ENCODE measurements around the gene SET.

SET gene

DNA sequence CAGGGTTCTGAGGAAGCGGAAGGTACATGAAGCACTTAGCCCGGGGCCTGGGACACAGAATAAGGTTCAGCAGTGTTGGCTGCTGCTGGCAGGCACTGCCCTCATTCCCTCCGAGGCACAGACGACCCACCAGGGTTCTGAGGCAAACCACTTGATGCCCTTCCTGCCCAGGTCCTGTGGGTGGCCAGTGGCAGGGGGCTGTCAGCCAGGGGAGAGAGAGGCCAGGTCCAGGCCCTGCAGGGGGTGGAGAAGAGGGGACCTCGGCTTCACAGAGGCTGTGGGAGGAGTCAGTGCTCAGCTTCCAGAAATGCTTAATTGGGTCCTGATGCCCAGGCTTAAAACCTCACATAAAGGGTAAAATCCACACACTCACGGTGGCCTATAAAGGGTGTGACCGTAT, 39.3 kb downstream of the SET start:
- H3K27me3 ChIP-seq (replicated peaks; ENCODE audit: control insufficient read depth, insufficient read depth, low read length), result no peaks in the 10 kb centered on the region

DNA sequence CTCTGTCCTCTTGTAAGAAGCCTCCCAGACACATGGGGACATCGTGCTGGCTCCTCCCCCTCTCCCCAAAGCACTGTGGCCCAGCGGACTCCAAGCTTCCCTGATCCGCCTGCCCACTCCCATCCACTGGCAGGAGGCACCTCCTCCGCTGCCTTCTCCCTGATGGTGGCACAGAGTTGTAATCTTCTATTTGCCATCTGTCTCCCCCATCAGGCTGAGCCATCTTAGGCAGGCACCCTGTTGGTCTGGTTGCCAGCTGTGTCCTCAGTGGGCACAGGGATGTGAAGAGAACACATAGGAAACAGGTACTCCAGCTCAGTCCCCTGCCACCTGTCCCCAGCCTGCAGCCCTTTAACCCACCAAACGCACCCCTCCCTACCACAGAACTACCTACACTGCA, 40.3 kb downstream of the SET start:
- no peak for DNase-seq (ENCODE audit: extremely low read depth, insufficient read length)
- Histone ChIP-seq H3K4me3 (replicated peaks; ENCODE audit: low read depth, low read length) (no peak overlapping the region), H3K36me3 (ENCODE audit: control insufficient read depth, insufficient read depth, low read length) (peaks cover 3% of the 10 kb centered on the region), H3K27me3 (replicated peaks; ENCODE audit: control insufficient read depth, insufficient read depth, low read length) (no peaks in the 10 kb centered on the region)
- TF ChIP-seq, protein P1, sequence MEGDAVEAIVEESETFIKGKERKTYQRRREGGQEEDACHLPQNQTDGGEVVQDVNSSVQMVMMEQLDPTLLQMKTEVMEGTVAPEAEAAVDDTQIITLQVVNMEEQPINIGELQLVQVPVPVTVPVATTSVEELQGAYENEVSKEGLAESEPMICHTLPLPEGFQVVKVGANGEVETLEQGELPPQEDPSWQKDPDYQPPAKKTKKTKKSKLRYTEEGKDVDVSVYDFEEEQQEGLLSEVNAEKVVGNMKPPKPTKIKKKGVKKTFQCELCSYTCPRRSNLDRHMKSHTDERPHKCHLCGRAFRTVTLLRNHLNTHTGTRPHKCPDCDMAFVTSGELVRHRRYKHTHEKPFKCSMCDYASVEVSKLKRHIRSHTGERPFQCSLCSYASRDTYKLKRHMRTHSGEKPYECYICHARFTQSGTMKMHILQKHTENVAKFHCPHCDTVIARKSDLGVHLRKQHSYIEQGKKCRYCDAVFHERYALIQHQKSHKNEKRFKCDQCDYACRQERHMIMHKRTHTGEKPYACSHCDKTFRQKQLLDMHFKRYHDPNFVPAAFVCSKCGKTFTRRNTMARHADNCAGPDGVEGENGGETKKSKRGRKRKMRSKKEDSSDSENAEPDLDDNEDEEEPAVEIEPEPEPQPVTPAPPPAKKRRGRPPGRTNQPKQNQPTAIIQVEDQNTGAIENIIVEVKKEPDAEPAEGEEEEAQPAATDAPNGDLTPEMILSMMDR (IDR thresholded peaks at IDR 0.05; ENCODE audit: insufficient read depth, low read length, poor library complexity, severe bottlenecking), result no peak

More for the DNA sequence above, 39.3 kb downstream of the SET start:
- H3K4me3 ChIP-seq (replicated peaks; ENCODE audit: low read depth, low read length), result no peak overlapping the region
- H3K36me3 ChIP-seq (ENCODE audit: control insufficient read depth, insufficient read depth, low read length), result peaks cover 3% of the 10 kb centered on the region
- TF ChIP-seq, protein P1 (IDR thresholded peaks at IDR 0.05; ENCODE audit: insufficient read depth, low read length, poor library complexity, severe bottlenecking), result no peak
- DNase-seq (ENCODE audit: extremely low read depth, insufficient read length), result no peak

DNA sequence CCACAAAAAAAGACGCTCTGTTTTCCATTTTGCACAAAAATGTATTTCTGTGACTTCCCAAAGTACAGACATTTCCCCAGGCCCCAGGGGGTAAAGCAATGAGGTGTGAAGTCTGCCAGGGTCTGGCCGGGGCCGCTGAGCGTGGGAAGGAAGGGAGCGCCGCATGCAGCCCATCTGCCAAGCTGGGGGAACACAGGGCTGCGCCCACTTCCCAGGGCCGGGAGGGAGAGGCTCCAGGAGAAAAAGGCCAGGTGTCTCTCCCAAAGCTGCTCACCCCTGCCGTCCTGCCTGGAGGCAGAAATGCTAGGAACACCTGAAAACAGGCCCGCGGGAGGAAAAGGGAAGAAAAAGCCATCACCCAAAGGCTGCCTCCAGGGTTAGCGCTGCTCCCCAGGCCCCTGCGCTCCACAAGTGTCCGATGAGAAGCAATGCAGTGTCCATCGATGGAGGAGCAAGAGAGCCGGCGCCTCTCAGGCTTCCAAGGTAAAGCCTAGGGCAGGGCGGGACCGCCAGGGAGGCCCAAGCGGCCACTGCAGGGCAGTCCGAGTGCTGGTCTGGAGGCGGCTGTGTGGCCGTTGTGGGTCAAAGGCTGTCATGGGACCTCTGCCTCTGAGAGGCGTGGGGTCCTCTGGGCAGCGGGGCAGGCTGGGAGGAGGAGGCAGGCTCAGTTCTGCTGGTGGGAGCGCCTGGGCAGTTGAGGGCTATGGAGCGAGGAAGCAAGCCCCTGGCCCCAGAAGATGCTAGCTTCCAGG, 40.9 kb downstream of the SET start:
- TF ChIP-seq, protein P1 (IDR thresholded peaks at IDR 0.05; ENCODE audit: insufficient read depth, low read length, poor library complexity, severe bottlenecking), result no peak
- Histone ChIP-seq H3K4me3 (replicated peaks; ENCODE audit: low read depth, low read length) (no peak overlapping the region), H3K27me3 (replicated peaks; ENCODE audit: control insufficient read depth, insufficient read depth, low read length) (no peaks in the 10 kb centered on the region), H3K36me3 (ENCODE audit: control insufficient read depth, insufficient read depth, low read length) (peaks cover 3% of the 10 kb centered on the region)
- no peak for DNase-seq (ENCODE audit: extremely low read depth, insufficient read length)

DNA sequence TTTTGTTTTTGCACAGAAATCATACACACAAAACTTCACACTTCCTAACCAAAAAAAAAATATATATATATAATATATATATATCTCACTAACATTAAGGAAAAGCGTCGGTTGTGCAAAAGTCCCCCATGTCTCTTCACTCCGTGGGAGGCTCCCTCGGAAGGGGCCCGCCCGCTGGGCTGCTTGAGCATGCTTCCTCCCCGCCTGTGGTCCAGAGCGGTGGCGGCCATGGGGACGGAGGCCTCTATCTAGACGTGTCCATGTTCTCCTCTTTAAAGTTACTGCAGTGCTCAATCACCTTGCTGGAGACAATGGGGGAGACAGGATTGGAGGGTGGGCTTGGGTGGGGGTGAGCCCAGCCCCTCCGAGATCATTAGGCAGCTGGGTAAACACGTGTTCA, 42.1 kb downstream of the SET start:
- no peaks in the 10 kb centered on the region for H3K27me3 ChIP-seq (replicated peaks; ENCODE audit: control insufficient read depth, insufficient read depth, low read length)
- H3K4me3 ChIP-seq (replicated peaks; ENCODE audit: low read depth, low read length), result no peak overlapping the region
- TF ChIP-seq, protein P1 (IDR thresholded peaks at IDR 0.05; ENCODE audit: insufficient read depth, low read length, poor library complexity, severe bottlenecking), result no peak
- H3K36me3 ChIP-seq (ENCODE audit: control insufficient read depth, insufficient read depth, low read length), result peaks cover 6% of the 10 kb centered on the region
- DNase-seq (ENCODE audit: extremely low read depth, insufficient read length), result no peak

DNA sequence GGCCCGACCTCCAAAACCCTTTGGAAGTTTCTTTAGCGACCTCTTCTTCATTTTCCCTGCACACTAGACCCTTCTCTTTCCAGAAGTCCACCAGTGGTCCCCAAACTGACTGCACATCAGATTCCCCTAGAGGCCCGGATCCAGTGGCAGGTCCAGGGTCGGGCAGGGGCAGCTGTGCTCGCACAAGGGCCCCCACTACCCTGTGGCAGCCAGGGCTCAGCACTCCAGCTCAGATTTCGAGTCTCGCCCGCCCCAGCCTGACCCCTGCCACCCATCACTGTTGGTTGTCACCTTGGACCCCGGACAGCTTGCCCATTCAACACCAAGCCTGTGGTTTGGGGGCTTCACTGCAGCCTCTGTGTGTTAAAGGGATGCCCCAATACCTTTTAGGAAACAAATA, 42.7 kb downstream of the SET start:
- DNase-seq (ENCODE audit: extremely low read depth, insufficient read length), result no peak
- TF ChIP-seq, protein P1 (IDR thresholded peaks at IDR 0.05; ENCODE audit: insufficient read depth, low read length, poor library complexity, severe bottlenecking), result no peak
- H3K4me3 ChIP-seq (replicated peaks; ENCODE audit: low read depth, low read length), result no peak overlapping the region
- H3K27me3 ChIP-seq (replicated peaks; ENCODE audit: control insufficient read depth, insufficient read depth, low read length), result no peaks in the 10 kb centered on the region
- peaks cover 6% of the 10 kb centered on the region for H3K36me3 ChIP-seq (ENCODE audit: control insufficient read depth, insufficient read depth, low read length)
